GM19395 (cell line): ENCODE data around the gene ATP8A2.

Source experiments
- ATAC-seq: cut with Tn5 transposase; IDR thresholded peaks from one replicate; pipeline ENCODE4 v1.9.1; 2021; ENCODE audit warnings: mild to moderate bottlenecking, moderate library complexity; ENCODE audit not compliant: unreplicated experiment

Gene ATP8A2

DNA sequence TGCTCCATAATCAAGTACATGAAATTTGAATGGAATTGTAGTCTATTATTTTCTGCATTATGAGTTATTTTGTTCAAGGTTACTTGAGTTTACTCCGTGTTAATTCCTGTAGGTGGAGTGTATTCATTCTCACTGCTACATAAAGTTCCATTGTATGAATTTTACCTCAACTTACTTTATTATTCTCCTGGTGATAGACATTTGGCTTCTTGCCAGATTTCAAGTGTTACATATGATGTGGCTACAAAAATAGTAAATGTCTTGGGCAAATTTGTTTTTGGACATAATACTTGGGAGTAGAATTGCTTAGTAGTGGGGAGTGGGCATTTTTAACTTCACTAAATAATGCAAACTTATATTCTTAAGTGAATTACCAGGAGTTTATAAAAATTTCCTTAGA is 351.1 kb downstream of the ATP8A2 start:
- no peak for ATAC-seq

DNA sequence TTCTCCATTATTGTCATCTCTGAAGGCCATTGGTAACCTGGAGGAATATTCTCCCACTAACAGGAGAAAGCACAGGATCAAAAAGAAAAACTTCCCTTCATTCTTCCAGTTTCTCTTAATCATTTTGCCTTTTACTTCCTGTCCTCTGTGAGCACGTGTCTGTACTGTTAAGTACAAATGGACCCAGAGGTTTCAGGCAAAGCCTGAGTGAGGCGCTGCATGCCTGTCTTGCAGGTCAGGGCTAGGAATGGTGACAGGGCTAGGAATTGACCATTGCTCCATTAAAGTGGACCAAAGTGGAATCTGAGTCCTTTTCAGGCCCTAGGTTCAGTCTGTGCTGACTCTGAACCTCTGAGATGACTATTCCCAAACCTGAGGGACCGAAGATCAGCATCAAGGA is 353.3 kb downstream of the ATP8A2 start:
- no peak for ATAC-seq

DNA sequence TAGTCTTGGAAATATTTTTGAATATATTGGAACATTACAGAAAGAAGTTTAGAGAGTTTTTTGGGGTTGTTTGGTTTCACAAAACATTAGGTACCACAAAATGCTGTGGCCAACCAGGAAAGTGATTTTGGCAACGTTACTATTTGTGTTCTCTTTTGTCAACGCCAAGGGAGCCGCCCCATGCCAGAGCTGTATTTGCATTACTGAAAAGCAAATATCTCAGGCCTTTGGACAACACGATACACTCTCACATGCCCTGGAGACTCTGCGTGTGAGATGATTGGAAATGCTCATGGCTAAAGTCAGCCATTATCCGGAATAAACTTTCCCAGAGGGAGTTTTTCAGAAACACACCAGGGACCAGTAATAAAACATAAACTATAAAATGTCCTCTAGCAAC is 355.5 kb downstream of the ATP8A2 start:
- ATAC-seq, result no peak

DNA sequence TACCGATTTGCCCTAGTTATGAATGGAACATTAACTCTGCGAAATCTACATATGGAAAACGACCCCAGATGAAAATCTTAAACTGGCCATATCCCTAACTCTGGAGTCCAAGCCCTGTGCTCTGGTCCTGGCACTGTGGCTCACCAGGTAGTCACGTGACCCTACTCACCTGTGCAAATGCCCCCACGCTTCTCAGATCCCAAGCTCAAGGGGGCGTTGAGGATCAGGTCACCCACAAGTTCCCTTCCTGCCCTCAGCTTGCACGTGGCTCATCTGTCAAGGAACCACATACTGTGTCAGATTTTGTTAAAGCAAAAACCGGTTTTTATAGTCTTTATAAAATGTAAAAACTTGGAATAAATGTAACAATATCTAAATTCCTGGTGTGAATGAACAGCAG is 356.0 kb downstream of the ATP8A2 start:
- ATAC-seq, result no peak

DNA sequence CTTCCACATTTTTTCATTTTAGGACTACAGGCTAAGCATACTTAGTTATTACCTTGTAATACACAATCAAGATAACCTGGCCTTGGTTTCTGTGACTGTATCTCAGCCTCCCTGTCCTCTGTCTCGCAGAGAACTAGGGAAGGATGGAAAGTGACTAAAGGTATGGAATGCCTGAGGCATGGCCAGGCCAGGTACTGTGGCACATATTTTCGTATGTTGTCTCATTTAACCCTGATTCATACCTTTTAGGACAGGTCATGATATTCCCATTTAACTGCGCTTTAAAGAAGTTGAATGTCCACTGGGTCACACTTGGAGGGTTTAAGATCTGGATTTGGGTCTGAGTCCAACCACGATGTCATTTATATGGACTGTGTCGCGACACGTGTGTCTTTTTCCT is 357.4 kb downstream of the ATP8A2 start:
- no peak for ATAC-seq

DNA sequence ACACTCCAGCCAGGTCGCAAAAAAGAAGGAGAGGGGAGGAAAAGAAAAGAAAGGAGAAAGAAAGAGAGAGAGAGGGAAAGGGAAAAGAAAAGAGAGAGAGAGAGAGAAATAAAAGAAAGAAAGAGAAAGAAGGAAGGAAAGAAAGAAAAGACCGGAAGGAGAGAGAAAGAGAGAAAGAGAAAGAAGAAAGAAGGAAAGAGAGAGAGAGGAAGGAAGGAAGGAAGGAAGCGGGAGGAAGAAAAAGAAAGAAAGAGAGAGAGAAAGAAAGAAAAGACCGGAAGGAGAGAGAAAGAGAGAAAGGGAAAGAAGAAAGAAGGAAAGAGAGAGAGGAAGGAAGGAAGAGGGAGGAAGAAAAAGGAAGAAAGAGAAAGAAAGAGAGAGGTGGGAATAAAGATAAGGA is 359.3 kb downstream of the ATP8A2 start:
- ATAC-seq, result no peak

DNA sequence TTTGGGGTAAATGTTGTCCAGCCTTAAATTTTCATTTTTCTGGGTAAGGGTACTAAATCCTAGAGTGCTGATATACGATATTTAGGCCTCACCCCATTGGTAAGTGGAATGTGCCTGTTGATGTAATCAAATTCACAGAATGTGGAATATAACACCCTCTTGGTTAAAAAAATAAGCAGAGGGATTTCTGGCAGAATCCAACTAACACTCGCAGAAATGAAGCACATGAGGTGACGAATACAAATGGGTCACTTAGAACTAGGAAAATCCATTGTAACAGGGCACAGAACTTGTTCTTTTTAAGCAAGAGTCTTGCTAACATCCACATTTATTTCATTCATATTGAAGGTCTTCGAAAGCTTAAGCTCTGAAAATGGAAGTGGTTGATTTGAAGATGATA is 359.8 kb downstream of the ATP8A2 start:
- ATAC-seq, result no peak

DNA sequence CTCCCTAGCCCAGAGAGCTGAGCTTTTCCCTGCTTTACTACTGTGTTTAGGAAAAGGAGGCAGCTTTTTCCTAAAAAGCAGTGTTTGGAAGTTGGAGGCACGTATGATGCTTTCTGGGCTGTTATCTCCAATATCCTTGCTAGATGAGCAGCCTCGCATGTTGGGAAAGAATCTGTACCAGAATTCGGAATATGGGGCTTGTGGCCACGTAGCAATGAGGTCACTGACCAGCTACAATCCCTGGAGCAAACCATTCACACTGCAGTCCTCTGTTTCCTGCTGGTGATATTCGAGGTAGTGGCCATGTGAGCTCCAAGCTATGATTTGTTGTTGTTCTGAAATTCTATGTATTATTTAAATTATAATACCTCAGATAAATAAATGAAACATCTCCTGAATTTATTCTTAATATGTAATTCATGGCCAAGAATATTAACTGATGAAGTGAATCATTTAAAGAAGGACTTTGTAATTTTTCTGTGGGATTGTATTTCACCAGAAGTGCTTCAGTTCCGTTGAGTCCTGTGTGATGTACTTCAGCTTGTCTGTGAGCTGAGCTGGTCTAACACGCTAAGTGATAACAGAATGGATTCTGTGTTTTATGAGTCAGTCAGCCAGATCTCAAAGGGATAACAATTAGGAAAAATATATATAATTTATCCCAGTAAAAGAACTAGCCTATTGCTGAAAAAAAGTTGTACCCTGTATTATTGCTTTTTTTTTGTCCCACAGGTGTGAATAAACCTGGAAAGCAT is 360.5 kb downstream of the ATP8A2 start:
- no peak for ATAC-seq

DNA sequence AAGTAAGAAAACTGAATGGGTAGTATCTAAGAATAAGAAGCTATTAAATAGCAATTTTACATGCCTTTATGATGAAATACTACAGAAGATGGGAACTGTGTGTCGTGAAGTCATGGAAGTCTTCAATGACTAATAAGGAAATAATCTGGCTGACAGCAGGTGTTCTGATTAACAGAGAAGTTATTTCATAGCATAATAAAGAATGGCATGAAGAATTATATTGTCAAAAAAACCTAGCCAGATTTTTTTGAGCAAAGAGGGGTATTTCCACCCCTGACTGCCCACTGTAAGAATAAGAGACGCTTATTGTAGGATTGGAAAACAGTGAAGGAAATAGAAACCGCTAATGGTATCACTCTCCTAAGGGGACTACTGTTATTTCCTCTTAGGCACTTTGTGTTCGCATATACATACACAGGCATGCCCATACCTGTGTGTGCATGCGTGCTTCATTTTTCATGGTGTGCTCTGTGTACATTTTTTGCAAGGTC is 361.3 kb downstream of the ATP8A2 start:
- no peak for ATAC-seq

DNA sequence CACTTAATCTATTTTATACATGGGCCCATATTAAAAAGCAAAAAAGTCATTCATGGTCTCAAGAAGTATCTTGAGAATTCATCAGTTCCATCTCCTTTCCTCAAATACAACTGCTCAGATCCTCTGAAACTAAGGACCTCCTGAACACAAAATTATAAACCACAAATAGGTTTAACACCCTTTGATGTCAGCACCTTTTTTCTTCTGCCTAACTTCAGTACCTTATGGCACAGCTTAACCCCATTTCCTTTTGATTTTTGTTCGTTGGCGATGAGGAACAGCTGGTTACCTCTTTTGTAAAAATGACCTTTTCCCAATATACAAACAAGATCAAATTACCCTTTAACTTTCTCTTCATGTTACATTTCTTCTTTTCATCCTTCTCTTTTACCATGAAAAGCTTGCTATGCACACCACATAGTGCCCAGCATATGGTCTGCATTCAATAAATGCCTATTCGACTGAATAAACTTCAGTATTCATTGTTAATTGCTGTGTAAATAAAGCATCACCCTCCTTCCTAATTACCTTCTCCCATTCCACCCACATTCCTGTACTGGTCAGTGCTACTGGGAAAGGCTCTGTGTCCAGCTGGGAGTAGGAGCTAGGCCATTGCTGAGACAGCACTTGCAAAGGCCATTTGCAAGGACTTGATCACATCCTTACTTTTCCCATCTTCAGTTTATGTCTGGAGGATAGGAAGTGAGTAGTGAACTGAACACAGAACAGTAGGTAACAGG is 362.1 kb downstream of the ATP8A2 start:
- no peak for ATAC-seq

DNA sequence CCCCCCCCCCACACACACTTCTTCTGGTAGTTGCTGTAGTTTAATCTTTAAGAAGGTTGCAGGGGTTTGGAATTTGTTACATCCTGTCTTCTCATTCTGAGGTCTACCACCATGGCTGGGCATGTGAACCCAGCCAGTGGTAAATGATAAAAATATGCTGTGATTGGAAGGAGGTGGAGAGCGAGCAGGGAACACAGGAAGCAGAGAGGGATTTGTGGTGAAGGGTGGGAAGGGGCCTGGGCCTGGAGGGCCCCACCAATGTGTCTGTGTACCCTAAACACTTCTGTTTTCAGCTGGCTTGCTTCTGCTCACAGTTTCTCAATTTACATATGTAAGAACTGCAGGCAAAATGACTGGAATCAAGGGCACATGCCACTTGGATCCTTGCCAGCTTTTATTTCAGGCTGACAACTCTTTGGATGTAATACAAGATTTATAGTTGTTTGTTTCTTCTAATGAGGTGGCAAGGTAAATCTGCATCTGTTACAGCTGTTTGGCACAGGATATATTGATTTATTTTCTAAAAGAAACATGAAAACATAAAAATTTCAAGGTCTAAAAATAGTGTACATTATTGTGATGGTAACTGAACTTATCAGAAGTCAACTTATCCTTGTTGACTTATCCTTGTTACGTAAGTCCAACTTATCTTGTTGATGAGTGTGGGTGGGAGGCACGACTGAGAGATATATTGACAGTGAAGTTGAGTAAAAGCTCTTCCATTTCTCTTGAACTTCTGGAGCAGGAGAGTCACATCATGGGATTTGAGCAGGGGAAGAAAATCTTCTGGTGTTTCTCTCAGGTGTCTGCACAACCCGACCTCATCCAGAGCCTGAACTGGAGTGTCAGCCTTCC is 366.8 kb downstream of the ATP8A2 start:
- no peak for ATAC-seq

DNA sequence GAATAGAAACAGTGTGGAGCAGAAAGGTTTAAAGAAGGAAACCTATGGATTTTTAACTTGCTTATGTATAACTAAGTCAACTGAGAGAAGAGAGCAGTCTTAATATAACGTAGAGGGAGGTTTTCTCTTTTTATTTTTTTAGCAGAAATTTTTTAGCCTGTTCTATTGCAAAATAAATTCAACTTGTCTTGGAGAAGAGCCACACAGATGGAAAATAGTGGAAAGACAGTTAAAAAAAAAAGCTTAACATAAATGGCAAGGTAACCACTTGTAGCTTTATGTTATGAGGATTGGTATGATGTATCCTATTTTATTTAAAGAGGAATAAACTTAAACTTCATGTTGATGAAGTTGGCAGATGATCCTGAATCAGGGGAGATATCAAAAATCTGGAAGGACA is 367.6 kb downstream of the ATP8A2 start:
- no peak for ATAC-seq

DNA sequence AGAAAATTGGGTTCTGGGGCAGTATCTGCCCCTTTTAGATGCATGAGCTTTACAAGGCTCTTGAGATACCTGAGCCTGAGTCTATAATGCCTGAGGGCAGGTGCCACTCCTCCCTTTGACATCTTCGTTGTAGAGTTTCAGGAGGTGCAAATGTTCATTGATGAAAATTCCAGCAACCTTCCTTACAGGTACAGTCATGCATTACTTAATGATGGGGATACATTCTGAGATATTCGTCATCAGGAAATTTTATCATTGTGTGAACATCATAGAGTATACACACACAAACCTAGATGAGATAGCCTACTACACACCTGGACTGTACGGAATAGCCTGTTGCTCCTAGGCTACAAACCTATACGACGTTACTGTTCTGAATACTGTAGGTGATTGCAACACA is 370.0 kb downstream of the ATP8A2 start:
- no peak for ATAC-seq

DNA sequence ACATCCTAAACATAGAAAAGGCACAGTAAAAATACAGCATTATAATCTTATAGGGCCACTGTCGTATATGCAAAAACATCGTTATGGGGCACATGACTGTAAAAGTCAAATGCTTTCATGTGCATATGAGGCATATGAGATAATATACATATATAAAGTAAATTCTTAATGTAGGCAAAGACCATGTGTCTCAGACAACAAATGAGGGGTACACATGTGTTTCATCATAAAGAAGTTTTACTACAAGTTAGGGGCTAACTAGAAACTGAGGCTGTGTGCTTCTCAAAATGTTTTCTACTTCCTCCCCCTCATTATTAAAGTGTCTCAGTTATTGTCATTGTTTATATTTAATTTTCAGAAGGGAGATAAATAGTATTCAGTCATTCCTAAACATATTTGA is 370.4 kb downstream of the ATP8A2 start:
- no peak for ATAC-seq

DNA sequence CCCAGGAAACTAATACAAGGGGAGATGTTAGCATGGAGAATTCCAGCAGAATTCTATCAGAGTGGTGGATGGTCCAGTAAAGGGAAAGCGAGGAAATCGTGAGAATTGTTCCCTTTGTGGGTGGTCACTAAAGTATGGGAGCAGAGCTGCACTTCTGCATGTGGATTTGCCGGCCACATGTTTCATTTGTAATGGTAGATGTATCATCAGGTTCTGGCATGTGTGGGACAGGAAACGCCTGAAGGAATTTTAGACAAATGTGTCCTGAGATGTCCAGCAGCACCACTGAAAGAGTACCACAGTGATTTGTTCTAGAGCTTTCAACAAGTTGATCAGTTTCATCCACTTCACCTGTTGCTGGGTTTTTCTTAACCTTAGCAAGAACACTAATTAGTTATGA is 371.6 kb downstream of the ATP8A2 start:
- ATAC-seq, result no peak

DNA sequence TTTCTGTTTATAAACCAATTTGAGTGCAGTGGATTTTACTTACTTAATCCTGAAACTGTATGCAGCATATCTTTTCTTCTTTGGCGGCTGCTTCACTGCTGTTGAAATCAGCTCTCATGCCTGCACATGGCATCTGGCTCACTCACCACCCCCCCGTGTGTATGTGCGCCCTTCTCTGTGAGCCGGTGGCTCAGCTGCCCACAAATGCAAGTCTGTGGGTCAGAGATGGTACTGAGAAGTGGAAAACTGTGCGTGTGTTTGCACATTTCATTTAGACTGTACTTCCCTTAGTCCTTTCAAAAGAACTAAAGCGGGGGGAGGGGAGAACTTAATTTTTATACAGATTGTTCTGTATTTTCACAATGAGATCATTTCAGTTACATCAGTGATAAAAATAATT is 372.4 kb downstream of the ATP8A2 start:
- no peak for ATAC-seq

DNA sequence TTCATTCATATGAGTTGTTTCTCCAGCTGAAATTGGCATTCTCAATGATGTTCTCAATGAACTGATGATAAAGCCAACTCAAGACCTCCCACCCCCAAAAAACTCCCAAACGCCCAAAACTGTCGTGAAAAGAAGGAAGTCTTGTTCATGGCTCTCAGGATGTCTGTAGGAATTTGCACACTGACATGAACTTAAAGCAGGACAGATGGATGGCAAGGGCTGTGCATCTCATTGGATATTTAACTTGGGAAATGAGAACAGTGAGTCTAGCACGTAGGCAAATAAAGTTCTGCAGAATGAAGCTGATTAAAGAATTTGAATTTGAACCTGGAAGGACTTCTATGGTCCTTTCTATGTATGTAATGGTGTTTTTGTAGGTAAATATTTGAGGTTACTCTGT is 374.4 kb downstream of the ATP8A2 start:
- no peak for ATAC-seq

DNA sequence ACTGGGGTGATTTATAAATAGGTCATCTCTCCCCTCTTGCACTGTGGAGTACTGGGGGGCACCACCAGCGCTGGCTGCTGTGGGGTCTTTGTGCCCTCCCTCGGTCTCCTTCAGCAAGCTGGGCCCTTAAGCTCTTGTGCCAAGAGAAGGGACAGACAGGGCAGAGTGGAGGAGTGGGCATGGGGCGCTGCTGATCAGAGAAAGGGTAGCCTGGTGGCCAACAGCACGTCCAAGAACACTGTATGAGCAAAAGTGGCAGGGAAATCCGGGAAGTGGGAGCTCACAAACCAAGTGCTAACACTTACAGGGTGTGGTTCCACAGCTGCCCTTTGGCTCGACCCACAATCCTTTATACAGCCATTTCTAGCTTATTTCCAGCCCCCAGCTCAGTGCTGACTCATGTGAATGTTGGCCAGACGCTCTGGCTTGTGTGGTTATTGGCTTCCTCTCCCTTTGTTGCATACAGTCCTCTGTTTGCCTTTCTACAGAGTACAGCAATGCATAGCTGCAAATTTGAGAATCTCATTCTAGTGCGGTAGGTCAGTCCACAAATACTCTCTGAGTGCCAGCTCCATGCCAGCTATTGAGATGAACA is 381.3 kb downstream of the ATP8A2 start:
- ATAC-seq, result no peak

DNA sequence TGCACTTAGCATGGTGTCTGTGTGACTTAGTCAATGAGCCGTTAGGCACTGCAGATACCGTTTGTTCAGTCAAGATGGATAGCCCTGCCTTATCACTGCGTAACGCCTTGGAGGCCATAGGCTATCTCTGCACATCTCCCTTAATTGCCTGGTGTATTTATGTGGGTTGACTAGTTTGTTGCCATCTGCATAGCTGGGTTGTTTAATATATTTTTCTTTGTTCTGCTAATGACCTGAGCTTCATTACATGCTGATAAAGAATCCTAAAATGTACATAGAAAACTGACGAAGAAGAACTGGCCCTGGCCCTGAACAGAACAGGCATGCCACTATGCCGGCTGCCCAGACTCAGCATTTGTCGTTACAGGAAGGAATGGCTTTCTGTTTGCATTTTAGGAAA is 382.2 kb downstream of the ATP8A2 start:
- ATAC-seq, result no peak

DNA sequence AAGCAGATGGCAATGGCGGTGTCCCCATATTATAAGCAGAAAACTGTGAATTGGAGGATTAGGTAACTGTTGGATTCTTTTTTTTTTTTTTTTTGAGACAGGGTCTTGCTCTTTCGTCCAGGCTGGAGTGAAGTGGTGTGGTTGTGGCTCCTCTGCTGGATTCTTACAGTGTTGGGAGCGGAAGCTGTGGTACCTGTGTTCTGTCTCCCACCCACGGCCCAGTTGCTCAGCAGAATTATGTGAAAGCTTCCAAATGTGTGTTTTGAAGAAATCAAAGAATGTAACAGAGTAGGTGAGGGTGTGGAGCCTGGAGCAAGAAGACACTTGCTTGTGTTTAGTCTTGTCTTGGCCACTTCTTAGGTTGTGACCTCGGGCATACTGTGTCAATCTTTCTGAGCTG is 384.5 kb downstream of the ATP8A2 start:
- no peak for ATAC-seq

DNA sequence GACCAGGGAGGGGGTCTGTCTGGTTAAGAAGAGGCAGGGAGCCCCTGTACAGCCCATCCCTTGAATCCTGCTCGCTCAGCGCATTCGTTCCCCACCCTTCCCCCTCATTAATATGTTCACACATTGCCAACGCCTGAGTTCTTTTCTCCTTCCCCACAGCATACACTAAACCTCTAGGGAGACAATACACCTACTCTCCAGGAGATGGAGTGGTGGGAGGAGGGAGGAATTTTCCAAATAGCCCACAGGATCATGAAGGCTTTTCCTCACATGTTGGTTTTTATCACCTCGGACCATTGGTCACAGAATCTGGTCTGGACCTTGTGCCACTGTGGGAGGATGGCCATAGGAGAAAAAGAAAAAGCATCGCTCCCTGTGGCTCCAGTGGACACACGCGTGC is 385.1 kb downstream of the ATP8A2 start:
- no peak for ATAC-seq
